Measurements from ENCODE around the gene ATXN1. TPM values are rescaled to one million over a fixed set of nuclear protein-coding genes. Genes with fewer than 3 reads are reported as not detected.

Gene ATXN1
- total and polyA plus RNA-seq, 2 of the 13 experiments (the other 11 are each of a cell fraction or from before 2014, with no cell fraction given) = 20.7 to 39.5 TPM

GRCh38 chr6:16673011-16673797 is 88.1 kb downstream of the ATXN1 start:
- in situ Hi-C loops (cut with HindIII; ENCODE audit: extremely low pct_ligation_motif_present, low pct_unique_long_range_greater_than_20kb) = no loop called here
- no peak for ATAC-seq

GRCh38 chr6:16671302-16672289 is 89.7 kb downstream of the ATXN1 start:
- H3K9me3 ChIP-seq (ENCODE audit: low read length) = no peaks in the 10 kb centered on the region
- H3K79me2 ChIP-seq (ENCODE audit: insufficient read depth, low read length) = peaks cover 33% of the 10 kb centered on the region
- in situ Hi-C loops (cut with HindIII; ENCODE audit: extremely low pct_ligation_motif_present, low pct_unique_long_range_greater_than_20kb) (no loop called here), intact Hi-C loops (cut with micrococcal nuclease; ENCODE audit: unreplicated experiment) (no loop called here)
- no peak overlapping the region for H3K4me2 ChIP-seq (ENCODE audit: low read depth, low read length)
- WGBS (ENCODE audit: low lambda C conversion rate) = 87% methylated on average over 6 of the region's 6 CpGs
- H4K20me1 ChIP-seq (ENCODE audit: insufficient read depth, low read length) = no peaks in the 10 kb centered on the region
- H3K4me3 ChIP-seq (replicated peaks in 1 of 3; ENCODE audit: insufficient read depth in 1 of 3, low read depth in 2 of 3, low read length in 3 of 3) = no peak overlapping the region
- no peaks in the 10 kb centered on the region for H3K36me3 ChIP-seq (replicated peaks in 1 of 2; ENCODE audit: control insufficient read depth in 1 of 2, insufficient read depth in 2 of 2, low read length in 2 of 2)
- no peak overlapping the region for H3K9ac ChIP-seq (ENCODE audit: insufficient read depth, low read depth, low read length)
- no peak for ATAC-seq
- CTCF ChIA-PET (ENCODE audit: low intra/inter-chr PET ratio, low total read pairs) = no interaction called here
- peak overlapping the region; percentile 16 for H3K27ac ChIP-seq (ENCODE audit: extremely low read length, insufficient read depth, low read length)
- no peak overlapping the region for H2AFZ ChIP-seq (ENCODE audit: low read length)
- no peaks in the 10 kb centered on the region for H3K27me3 ChIP-seq (ENCODE audit: control insufficient read depth in 1 of 2, insufficient read depth in 2 of 2, low read length in 2 of 2)
- BruUV-seq (replicated peaks) = no TSS peak
- FAIRE-seq = no peak
- peak; percentile 19 for DNase-seq (ENCODE audit: low spot score)
- POLR2A ChIA-PET = interaction anchor here (1.0 kb wide), 1 partner anchor 90 kb away, joined by 4 read pairs; the partner anchor contains the start of gene ATXN1
- peaks cover 76% of the 10 kb centered on the region for H3K4me1 ChIP-seq (ENCODE audit: insufficient read depth, low read length)
- TF ChIP-seq ZBTB1 (CRISPR knock-in tag; IDR thresholded peaks at IDR 0.05; ENCODE audit: borderline replicate concordance) (no peak), ATF4 (CRISPR knock-in tag; IDR thresholded peaks at IDR 0.05) (0 out of 4 replicates have a peak, but pooled peaks of 1 of the 2 experiments have one; percentile 27), ZNF496 (CRISPR knock-in tag; IDR thresholded peaks at IDR 0.05; ENCODE audit: insufficient replicate concordance) (no peak), DRAP1 (CRISPR knock-in tag; IDR thresholded peaks at IDR 0.05) (no peak), REXO4 (CRISPR knock-in tag; IDR thresholded peaks at IDR 0.05; ENCODE audit: borderline replicate concordance) (no peak)
- TF ChIP-seq, protein P1, sequence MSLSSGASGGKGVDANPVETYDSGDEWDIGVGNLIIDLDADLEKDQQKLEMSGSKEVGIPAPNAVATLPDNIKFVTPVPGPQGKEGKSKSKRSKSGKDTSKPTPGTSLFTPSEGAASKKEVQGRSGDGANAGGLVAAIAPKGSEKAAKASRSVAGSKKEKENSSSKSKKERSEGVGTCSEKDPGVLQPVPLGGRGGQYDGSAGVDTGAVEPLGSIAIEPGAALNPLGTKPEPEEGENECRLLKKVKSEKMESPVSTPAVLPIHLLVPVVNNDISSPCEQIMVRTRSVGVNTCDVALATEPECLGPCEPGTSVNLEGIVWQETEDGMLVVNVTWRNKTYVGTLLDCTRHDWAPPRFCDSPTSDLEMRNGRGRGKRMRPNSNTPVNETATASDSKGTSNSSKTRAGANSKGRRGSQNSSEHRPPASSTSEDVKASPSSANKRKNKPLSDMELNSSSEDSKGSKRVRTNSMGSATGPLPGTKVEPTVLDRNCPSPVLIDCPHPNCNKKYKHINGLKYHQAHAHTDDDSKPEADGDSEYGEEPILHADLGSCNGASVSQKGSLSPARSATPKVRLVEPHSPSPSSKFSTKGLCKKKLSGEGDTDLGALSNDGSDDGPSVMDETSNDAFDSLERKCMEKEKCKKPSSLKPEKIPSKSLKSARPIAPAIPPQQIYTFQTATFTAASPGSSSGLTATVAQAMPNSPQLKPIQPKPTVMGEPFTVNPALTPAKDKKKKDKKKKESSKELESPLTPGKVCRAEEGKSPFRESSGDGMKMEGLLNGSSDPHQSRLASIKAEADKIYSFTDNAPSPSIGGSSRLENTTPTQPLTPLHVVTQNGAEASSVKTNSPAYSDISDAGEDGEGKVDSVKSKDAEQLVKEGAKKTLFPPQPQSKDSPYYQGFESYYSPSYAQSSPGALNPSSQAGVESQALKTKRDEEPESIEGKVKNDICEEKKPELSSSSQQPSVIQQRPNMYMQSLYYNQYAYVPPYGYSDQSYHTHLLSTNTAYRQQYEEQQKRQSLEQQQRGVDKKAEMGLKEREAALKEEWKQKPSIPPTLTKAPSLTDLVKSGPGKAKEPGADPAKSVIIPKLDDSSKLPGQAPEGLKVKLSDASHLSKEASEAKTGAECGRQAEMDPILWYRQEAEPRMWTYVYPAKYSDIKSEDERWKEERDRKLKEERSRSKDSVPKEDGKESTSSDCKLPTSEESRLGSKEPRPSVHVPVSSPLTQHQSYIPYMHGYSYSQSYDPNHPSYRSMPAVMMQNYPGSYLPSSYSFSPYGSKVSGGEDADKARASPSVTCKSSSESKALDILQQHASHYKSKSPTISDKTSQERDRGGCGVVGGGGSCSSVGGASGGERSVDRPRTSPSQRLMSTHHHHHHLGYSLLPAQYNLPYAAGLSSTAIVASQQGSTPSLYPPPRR (CRISPR knock-in tag; IDR thresholded peaks at IDR 0.05; ENCODE audit: borderline replicate concordance) = no peak

More at GRCh38 chr6:16673011-16673797, 88.1 kb downstream of the ATXN1 start:
- ChIA-PET CTCF (ENCODE audit: low intra/inter-chr PET ratio, low total read pairs) (no interaction called here), POLR2A (interaction anchor here (0.7 to 1.4 kb wide), 4 partner anchors 11 to 89 kb away, joined by 3 to 6 read pairs (median 4); no protein-coding TSS in a partner anchor)
- H3K4me2 ChIP-seq (ENCODE audit: low read depth, low read length) = no peak overlapping the region
- DNase-seq (ENCODE audit: low spot score) = no peak
- no peaks in the 10 kb centered on the region for H3K9me3 ChIP-seq (ENCODE audit: low read length)
- intact Hi-C loops (cut with micrococcal nuclease; ENCODE audit: unreplicated experiment) = no loop called here
- H3K4me3 ChIP-seq (replicated peaks in 1 of 3; ENCODE audit: insufficient read depth in 1 of 3, low read depth in 2 of 3, low read length in 3 of 3) = no peak overlapping the region
- no peak for TF ChIP-seq ZBTB38 (CRISPR knock-in tag; IDR thresholded peaks at IDR 0.05)
- peak; percentile 67; the same call in 1 of the 2 replicates for TF ChIP-seq ZNF24 (IDR thresholded peaks at IDR 0.05)
- peak; percentile 85 for TF ChIP-seq ZNF12 (CRISPR knock-in tag; IDR thresholded peaks at IDR 0.05)
- FAIRE-seq = no peak
- peaks cover 92% of the 10 kb centered on the region for H3K4me1 ChIP-seq (ENCODE audit: insufficient read depth, low read length)
- no peaks in the 10 kb centered on the region for H4K20me1 ChIP-seq (ENCODE audit: insufficient read depth, low read length)
- no peaks in the 10 kb centered on the region for H3K27me3 ChIP-seq (ENCODE audit: control insufficient read depth in 1 of 2, insufficient read depth in 2 of 2, low read length in 2 of 2)
- no peaks in the 10 kb centered on the region for H3K36me3 ChIP-seq (replicated peaks in 1 of 2; ENCODE audit: control insufficient read depth in 1 of 2, insufficient read depth in 2 of 2, low read length in 2 of 2)
- no peak overlapping the region for H2AFZ ChIP-seq (ENCODE audit: low read length)
- H3K9ac ChIP-seq (ENCODE audit: insufficient read depth, low read depth, low read length) = no peak overlapping the region
- H3K27ac ChIP-seq (ENCODE audit: extremely low read length, insufficient read depth, low read length) = peak overlapping the region; percentile 28
- 92% methylated on average over 9 of the region's 9 CpGs for WGBS (ENCODE audit: low lambda C conversion rate)
- peaks cover 35% of the 10 kb centered on the region for H3K79me2 ChIP-seq (ENCODE audit: insufficient read depth, low read length)
- BruUV-seq (replicated peaks) = no TSS peak
